PFSK-1 (cell line): Measurements from ENCODE around the gene STKLD1.

ENCODE experiments used
- FOXP2 ChIP-seq: optimal IDR thresholded peaks from 2 replicates; pipeline ENCODE3; 2011; ENCODE audit warnings: borderline replicate concordance, control low read depth, inconsistent platforms; ENCODE audit not compliant: insufficient read depth; ENCODE audit errors: extremely low read length, extremely low read depth
- POLR2AphosphoS5 ChIP-seq: IDR thresholded peaks from 2 replicates; pipeline ENCODE4 v1.6.1; 2012; ENCODE audit warnings: low read depth, mild to moderate bottlenecking, control low read depth, low read length, moderate library complexity
- REST ChIP-seq, 2 experiments: IDR thresholded peaks; 2 replicates each; pipeline versions ENCODE4 v1.6.1 to v1.8.0; 2011 to 2012; ENCODE audit warnings: low read depth in 2 of 2, low read length in 2 of 2, control low read depth in 1 of 2, inconsistent platforms in 1 of 2, mild to moderate bottlenecking in 1 of 2, moderate library complexity in 1 of 2; ENCODE audit not compliant: insufficient read depth in 1 of 2
- SIN3A ChIP-seq: IDR thresholded peaks from 2 replicates; pipeline ENCODE4 v1.6.1; 2012; ENCODE audit warnings: mild to moderate bottlenecking, low read length, moderate library complexity, borderline replicate concordance; ENCODE audit not compliant: insufficient read depth
- TAF1 ChIP-seq: IDR thresholded peaks from 2 replicates; pipeline ENCODE4 v1.6.1; 2012; ENCODE audit warnings: low read length, control low read depth, borderline replicate concordance; ENCODE audit not compliant: insufficient read depth

Gene STKLD1

DNA sequence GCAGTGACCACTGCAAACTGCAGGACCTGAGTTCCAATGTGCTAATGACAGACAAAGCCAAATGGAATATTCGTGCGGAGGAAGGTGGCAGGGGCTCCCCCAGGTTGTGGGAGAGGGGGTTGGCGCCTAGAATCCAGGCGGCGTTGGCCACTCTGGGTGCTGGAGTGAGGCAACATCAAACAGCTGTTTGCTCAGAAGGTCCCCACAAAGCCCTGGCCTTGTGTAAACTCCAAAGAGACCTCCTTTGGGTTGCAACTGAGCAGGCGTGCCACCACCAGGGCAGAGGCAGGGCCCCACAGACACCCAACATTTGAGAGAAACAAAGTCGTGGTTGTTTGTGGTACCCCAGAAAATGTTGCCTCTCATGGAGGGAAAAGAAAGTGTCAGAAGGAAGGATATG, 14.5 kb downstream of the STKLD1 start:
- TF ChIP-seq FOXP2: no peak
- TF ChIP-seq SIN3A: no peak
- no peak for TF ChIP-seq POLR2AphosphoS5
- TF ChIP-seq TAF1: no peak
- TF ChIP-seq REST (IDR thresholded peaks at IDR 0.05; ENCODE audit: insufficient read depth in 1 of 2, low read depth in 2 of 2, low read length in 2 of 2): no peak

DNA sequence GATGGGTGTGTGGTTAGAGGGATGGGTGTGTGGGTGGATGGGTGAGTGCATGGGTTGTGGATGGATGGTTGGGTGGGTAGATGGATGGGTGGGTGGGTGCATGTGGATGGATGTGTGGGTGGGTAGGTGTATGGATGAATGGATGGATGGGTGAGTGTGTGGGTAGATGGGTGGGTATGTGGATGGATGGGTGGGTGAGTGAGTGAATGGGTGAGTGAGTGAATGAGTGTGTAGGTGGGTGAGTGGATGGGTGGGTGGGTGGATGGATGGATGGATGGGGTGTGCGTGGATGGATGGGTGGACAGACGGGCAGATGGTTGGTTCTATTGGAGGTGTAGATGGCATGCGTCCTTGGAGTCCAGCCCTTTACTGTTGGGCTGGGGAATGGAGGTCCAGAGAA, 17.2 kb downstream of the STKLD1 start:
- TF ChIP-seq REST (IDR thresholded peaks at IDR 0.05; ENCODE audit: insufficient read depth in 1 of 2, low read depth in 2 of 2, low read length in 2 of 2) (no peak), SIN3A (no peak), POLR2AphosphoS5 (no peak), FOXP2 (no peak), TAF1 (no peak)

- TF ChIP-seq TAF1 (no peak), SIN3A (no peak), REST (IDR thresholded peaks at IDR 0.05; ENCODE audit: insufficient read depth in 1 of 2, low read depth in 2 of 2, low read length in 2 of 2) (no peak), FOXP2 (no peak), POLR2AphosphoS5 (no peak)
These were observed 18.6 kb downstream of the STKLD1 start for GRCh38 chr9:133394687-133395271.

GRCh38 chr9:133396952-133397351, 20.8 kb downstream of the STKLD1 start:
- no peak for TF ChIP-seq POLR2AphosphoS5
- no peak for TF ChIP-seq SIN3A
- TF ChIP-seq FOXP2: no peak
- no peak for TF ChIP-seq REST (IDR thresholded peaks at IDR 0.05; ENCODE audit: insufficient read depth in 1 of 2, low read depth in 2 of 2, low read length in 2 of 2)
- TF ChIP-seq TAF1: no peak
